Gastroesophageal sphincter (tissue), 3 donors: Measurements from ENCODE around the gene WDR90.

ENCODE experiments used
- CTCF ChIP-seq, 4 experiments: fragments of 200-600 bp in 2 of 4; fragments of 450-650 bp in 2 of 4; sonication (generic) in 1 of 4; IDR thresholded peaks; one replicate each; pipeline ENCODE4 v1.5.1; 2017 to 2019; ENCODE audit warnings: antibody characterized with exemption in 4 of 4, mild to moderate bottlenecking in 2 of 4, moderate library complexity in 2 of 4
- EP300 ChIP-seq: sonication (generic); formaldehyde crosslinking; IDR thresholded peaks from one replicate; pipeline ENCODE4 v1.6.1; 2017; ENCODE audit warnings: antibody characterized with exemption, mild to moderate bottlenecking
- POLR2A ChIP-seq, 2 donors: fragments of 450-650 bp; IDR thresholded peaks; one replicate each; pipeline ENCODE4 v1.6.1; 2017; ENCODE audit warnings: antibody characterized with exemption in 2 of 2, mild to moderate bottlenecking in 2 of 2, moderate library complexity in 1 of 2
- POLR2AphosphoS5 ChIP-seq: sonication (generic); formaldehyde crosslinking; IDR thresholded peaks from one replicate; pipeline ENCODE4 v1.6.1; 2017; ENCODE audit warnings: antibody characterized with exemption

- TF ChIP-seq CTCF (IDR thresholded peaks at IDR 0.05) (no peak), EP300 (no peak), POLR2A (IDR thresholded peaks at IDR 0.05) (no peak), POLR2AphosphoS5 (no peak)
Measured at GRCh38 chr16:680625-680945, 31.4 kb downstream of the WDR90 start.
